D721Med (cell line): ENCODE results near the gene MAX.

Experiments
- DNase-seq: peaks from one replicate; pipeline ENCODE4 v3.0.0; 2011; ENCODE audit warnings: low spot score; ENCODE audit not compliant: insufficient read length
- FAIRE-seq: peaks from 2 replicates; lab custom pipeline; 2011; peaks lifted over from hg19 to GRCh38; lab: Jason Lieb, UNC
- TF ChIP-seq, protein P1 (sequence below): IDR thresholded peaks from 2 replicates; pipeline ENCODE4 v1.5.1; 2012; ENCODE audit warnings: mild to moderate bottlenecking, control low read depth; ENCODE audit not compliant: insufficient read depth; ENCODE audit errors: missing control alignments

MAX gene

DNA sequence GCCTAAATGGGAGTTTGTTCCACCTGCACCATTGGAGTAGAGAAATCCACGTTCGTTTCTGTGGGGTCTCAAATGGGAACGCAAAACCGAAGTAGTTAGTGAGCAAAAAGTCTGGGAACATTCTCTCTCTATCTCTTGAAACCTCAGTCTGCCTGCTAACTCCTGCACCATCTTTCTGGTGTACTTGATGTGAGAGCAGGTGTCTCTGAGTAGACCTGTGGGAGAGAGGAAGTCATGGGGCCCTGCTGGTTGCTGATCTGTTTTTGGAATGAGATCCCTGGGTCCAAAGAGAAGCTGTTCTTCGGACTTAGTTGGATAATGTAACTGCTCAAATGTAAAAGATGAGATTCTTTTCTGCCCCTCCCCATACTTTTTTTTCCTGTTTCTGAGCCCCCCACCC, 57.3 kb downstream of the MAX start:
- TF ChIP-seq, protein P1, sequence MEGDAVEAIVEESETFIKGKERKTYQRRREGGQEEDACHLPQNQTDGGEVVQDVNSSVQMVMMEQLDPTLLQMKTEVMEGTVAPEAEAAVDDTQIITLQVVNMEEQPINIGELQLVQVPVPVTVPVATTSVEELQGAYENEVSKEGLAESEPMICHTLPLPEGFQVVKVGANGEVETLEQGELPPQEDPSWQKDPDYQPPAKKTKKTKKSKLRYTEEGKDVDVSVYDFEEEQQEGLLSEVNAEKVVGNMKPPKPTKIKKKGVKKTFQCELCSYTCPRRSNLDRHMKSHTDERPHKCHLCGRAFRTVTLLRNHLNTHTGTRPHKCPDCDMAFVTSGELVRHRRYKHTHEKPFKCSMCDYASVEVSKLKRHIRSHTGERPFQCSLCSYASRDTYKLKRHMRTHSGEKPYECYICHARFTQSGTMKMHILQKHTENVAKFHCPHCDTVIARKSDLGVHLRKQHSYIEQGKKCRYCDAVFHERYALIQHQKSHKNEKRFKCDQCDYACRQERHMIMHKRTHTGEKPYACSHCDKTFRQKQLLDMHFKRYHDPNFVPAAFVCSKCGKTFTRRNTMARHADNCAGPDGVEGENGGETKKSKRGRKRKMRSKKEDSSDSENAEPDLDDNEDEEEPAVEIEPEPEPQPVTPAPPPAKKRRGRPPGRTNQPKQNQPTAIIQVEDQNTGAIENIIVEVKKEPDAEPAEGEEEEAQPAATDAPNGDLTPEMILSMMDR: no peak
- DNase-seq: no peak
- FAIRE-seq: no peak

DNA sequence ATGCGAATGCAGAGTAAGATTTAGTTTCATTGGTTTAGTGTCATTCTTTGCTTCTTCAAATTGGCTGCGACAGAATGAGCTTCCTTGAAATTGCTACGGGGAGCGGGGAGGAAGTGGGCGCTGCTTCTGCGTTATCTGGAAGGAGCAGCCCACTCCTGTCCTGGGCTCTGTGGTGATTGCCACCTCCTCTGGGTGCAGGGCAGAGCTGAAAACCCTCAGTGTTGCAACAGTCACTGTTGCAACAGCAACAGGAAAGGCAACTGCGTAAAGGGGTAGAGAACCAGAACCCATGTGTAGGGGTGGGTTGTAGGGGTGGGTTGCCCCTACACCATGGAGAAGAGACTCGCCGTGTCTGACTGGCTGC, 57.7 kb downstream of the MAX start:
- DNase-seq: no peak
- FAIRE-seq: no peak
- TF ChIP-seq, protein P1: no peak

DNA sequence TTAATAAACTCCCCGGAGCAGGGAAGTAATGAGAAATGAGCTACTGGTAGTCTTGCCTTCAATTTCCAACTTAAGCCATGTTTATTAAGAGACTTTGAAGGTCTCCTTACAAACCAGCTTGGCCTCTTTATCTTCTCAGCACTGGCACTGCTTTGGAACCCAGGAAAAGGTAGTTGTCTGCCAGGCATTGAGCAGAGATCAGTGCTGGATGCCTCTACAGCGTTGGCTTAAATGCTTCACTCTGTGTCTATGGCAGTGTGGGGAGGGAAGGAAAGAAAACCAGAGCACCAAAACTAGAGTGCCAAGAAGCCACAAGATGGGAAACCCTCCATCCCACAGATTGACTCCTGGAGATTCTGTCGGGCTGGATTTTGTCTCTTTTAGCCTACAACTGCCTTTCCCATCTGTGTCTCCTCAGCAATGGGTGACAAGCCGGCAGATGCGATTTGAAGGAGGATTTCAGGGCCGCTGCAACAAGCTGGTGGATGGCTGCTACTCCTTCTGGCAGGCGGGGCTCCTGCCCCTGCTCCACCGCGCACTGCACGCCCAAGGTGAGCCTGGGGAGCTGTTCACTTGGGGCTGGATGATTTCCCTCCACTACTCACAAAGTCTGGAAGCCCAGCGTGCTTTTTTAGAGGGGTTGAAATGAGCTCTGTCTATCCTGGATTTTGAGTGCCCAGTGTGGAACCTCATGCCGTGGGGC, 58.3 kb downstream of the MAX start:
- FAIRE-seq (no peak), DNase-seq (no peak)
- TF ChIP-seq, protein P1: no peak

DNA sequence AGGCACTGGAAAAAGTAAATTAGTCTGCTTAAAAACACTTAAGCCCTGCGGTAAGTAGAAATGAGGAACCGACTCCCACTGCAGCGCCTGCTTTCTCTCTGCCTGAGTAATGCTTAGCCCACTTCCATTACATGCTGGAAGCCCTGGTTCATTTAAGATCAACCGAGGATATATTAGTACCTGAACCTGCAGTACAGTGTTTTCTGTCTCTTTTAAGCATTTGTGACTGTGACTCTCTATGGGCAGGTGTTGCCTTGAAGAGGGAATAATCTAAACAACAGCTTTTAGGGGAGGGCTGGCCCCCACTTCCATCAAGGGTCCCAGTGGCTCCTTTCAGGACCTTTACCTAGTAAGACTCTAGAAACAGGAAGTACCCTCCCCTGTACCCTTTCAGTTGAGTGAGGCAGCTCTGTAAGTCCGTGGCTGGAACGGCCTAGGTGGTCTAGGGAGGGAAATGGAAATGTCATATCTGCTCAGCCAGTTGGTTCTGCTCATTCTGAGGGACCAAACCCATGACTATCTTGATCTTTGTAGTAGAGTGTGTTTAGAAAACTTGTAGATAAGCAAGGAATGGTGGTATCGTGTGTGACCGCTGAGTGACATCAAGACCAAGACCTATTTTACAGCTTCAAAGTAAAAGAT, 59.5 kb downstream of the MAX start:
- FAIRE-seq (no peak), DNase-seq (no peak)
- TF ChIP-seq, protein P1: no peak

DNA sequence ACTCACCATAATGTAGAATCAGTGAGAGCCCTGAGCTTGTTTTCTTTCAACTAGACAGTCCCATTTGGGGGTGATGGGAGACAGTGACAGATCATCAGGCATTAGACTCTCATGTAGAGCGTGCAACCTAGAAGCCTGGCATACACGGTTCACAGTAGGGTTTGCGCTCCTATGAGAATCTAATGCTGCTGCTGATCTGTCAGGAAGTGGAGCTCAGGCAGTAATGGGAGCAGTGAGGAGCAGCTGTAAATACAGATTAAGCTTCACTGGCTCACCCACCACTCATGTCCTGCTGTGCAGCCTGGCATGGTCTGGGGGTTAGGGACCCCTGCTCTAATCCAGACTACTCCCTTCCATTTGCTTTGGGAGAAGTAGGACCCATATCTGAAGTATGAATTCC, 60.0 kb downstream of the MAX start:
- TF ChIP-seq, protein P1: no peak
- FAIRE-seq (no peak), DNase-seq (no peak)

DNA sequence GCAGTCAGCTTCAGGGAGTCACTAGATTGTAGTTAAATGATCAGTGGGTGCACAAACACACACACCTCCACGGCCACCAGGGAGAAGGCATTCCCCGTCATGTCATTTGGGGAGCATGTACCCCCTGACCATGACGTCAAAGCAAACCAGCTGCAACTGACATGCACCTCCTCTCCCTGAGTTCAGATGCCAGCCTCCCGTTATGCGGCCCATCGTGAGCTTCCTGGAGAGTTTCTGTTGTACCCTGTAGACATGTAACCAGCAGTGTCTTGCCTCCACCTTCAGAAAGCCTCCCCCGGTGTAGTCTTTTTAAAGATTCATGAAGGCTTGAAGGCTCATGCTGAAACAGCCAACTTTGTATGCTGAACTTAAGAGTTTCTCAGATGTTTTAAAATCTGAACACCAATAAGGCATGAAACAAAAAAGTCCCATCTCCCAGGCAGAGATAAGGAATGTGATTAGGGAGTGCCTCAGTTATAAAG, 60.8 kb downstream of the MAX start:
- DNase-seq (no peak), FAIRE-seq (no peak)
- TF ChIP-seq, protein P1: no peak
